Activated T-helper 1 cell treated with Interleukin-2 at 50 U/mL for 16 hours (primary cell): ENCODE results near the gene ABCC3.

Experiments
- DNase-seq: peaks from one replicate; pipeline ENCODE4 v3.0.0-alpha.2; 2020; ENCODE audit warnings: low read depth

The ABCC3 gene

GRCh38 chr17:50629902-50630301 is 4.8 kb upstream of the ABCC3 start:
- DNase-seq, result no peak

GRCh38 chr17:50630524-50631194 is 4.0 kb upstream of the ABCC3 start:
- DNase-seq, result peak; percentile 31

- DNase-seq, result no peak
Observed at GRCh38 chr17:50631195-50631907, 3.3 kb upstream of the ABCC3 start.

- no peak for DNase-seq
Observed at GRCh38 chr17:50631908-50632571, 2.6 kb upstream of the ABCC3 start.

- DNase-seq, result no peak
Observed at GRCh38 chr17:50632637-50633036, 2.0 kb upstream of the ABCC3 start.

GRCh38 chr17:50633683-50634082 is 998 bp upstream of the ABCC3 start:
- no peak for DNase-seq

- no peak for DNase-seq
Observed at GRCh38 chr17:50634915-50635731, 442 bp downstream of the ABCC3 start.

- DNase-seq, result no peak
Observed at GRCh38 chr17:50635732-50635981, 976 bp downstream of the ABCC3 start.

- no peak for DNase-seq
Observed at GRCh38 chr17:50635982-50636803, 1.5 kb downstream of the ABCC3 start.

GRCh38 chr17:50636804-50637195 is 2.1 kb downstream of the ABCC3 start:
- no peak for DNase-seq

GRCh38 chr17:50637829-50638605 is 3.3 kb downstream of the ABCC3 start:
- DNase-seq, result no peak

- no peak for DNase-seq
Observed at GRCh38 chr17:50638606-50638965, 3.9 kb downstream of the ABCC3 start.

GRCh38 chr17:50638966-50639713 is 4.5 kb downstream of the ABCC3 start:
- no peak for DNase-seq

GRCh38 chr17:50640686-50641351 is 6.1 kb downstream of the ABCC3 start:
- DNase-seq, result no peak

GRCh38 chr17:50641357-50641756 is 6.7 kb downstream of the ABCC3 start:
- no peak for DNase-seq

GRCh38 chr17:50642071-50642721 is 7.5 kb downstream of the ABCC3 start:
- DNase-seq, result no peak

GRCh38 chr17:50642722-50643656 is 8.3 kb downstream of the ABCC3 start:
- DNase-seq, result no peak
